Endothelial cell of umbilical vein (primary cell): ENCODE measurements around the gene ANK2. TPM values are rescaled to one million over a fixed set of nuclear protein-coding genes. Genes with fewer than 3 reads are reported as not detected.

Experiments used
- BruUV-seq: library from RNA; stranded (reverse); fragments of 400-500 nt; replicated peaks from 2 replicates; lab custom pipeline; 2021; lab: Mats Ljungman, UMichigan
- CTCF ChIA-PET: fragments of 300-600, 350-600 bp; sonication (Branson Sonifier 250); formaldehyde crosslinking; loops from one replicate; lab custom pipeline; 2021; ENCODE audit warnings: antibody characterized with exemption, inconsistent platforms; lab: Charles Lee
- POLR2A ChIA-PET: fragments of 300-600, 350-600 bp; sonication (Branson Sonifier 250); formaldehyde crosslinking; loops from one replicate; lab custom pipeline; 2021; ENCODE audit warnings: antibody characterized with exemption, inconsistent platforms; lab: Charles Lee
- DNase-seq: peaks from one replicate; pipeline ENCODE4 v3.0.0-alpha.2; 2011; ENCODE audit warnings: low read depth, low spot score
- FAIRE-seq: peaks from 2 replicates; lab custom pipeline; 2011; peaks lifted over from hg19 to GRCh38; lab: Jason Lieb, UNC
- H2AFZ ChIP-seq: 2 replicates; pipeline ENCODE4 v1.6.0; 2012; ENCODE audit warnings: low read depth, low read length, control low read depth, inconsistent platforms
- H3K27ac ChIP-seq: 2 replicates; pipeline ENCODE4 v1.5.1; 2011; ENCODE audit warnings: low read depth, mild to moderate bottlenecking, control low read depth, low read length, moderate library complexity; ENCODE audit not compliant: insufficient read depth
- H3K27me3 ChIP-seq, 2 experiments: 2 replicates each; pipeline versions ENCODE4 v1.6.0 to v1.6.1; 2011; ENCODE audit warnings: low read length in 2 of 2, mixed read lengths in 1 of 2; ENCODE audit not compliant: control insufficient read depth in 2 of 2, insufficient read depth in 2 of 2
- H3K36me3 ChIP-seq, 2 experiments: 2 replicates in 1 of 2; 3 replicates in 1 of 2; pipeline ENCODE4 v1.5.1; 2011; ENCODE audit warnings: low read length in 2 of 2, mild to moderate bottlenecking in 1 of 2, moderate library complexity in 1 of 2; ENCODE audit not compliant: control insufficient read depth in 2 of 2, insufficient read depth in 2 of 2; ENCODE audit errors: extremely low read depth in 1 of 2
- H3K4me1 ChIP-seq: 3 replicates; pipeline ENCODE4 v1.5.1; 2011; ENCODE audit warnings: mild to moderate bottlenecking, low read length; ENCODE audit not compliant: control insufficient read depth, insufficient read depth; ENCODE audit errors: extremely low read depth
- H3K4me2 ChIP-seq: 2 replicates; pipeline ENCODE4 v1.6.1; 2011; ENCODE audit warnings: low read length, control low read depth, mixed read lengths; ENCODE audit not compliant: insufficient read depth
- H3K4me3 ChIP-seq, 3 experiments: fragments of 200-600 bp in 1 of 3; sonication (generic), shearing (Covaris generic) in 1 of 3; replicated peaks in 1 of 3; 2 replicates each; pipeline ENCODE4 v1.5.1; 2011 to 2016; ENCODE audit warnings: control low read depth in 3 of 3, low read length in 3 of 3, mild to moderate bottlenecking in 2 of 3, inconsistent platforms in 1 of 3, low read depth in 1 of 3, moderate library complexity in 1 of 3; ENCODE audit not compliant: insufficient read depth in 1 of 3
- H3K79me2 ChIP-seq: 2 replicates; pipeline ENCODE4 v1.6.0; 2012; ENCODE audit warnings: low read length, inconsistent platforms; ENCODE audit not compliant: control insufficient read depth, insufficient read depth
- H3K9ac ChIP-seq: replicated peaks from 2 replicates; pipeline ENCODE3; 2011; ENCODE audit warnings: low read length, control low read depth; ENCODE audit not compliant: insufficient read depth; ENCODE audit errors: extremely low read depth
- H3K9me1 ChIP-seq: replicated peaks from 3 replicates; pipeline ENCODE4 v1.6.0; 2011; ENCODE audit warnings: mild to moderate bottlenecking, low read length; ENCODE audit not compliant: control insufficient read depth, insufficient read depth; ENCODE audit errors: extremely low read depth
- H3K9me3 ChIP-seq: replicated peaks from 2 replicates; pipeline ENCODE4 v1.5.1; 2012; ENCODE audit warnings: low read length, inconsistent platforms; ENCODE audit not compliant: control insufficient read depth, insufficient read depth
- H4K20me1 ChIP-seq: replicated peaks from 2 replicates; pipeline ENCODE3; 2011; ENCODE audit warnings: mild to moderate bottlenecking, low read length; ENCODE audit not compliant: control insufficient read depth, insufficient read depth; ENCODE audit errors: extremely low read depth
- CTCF ChIP-seq, 2 donors: IDR thresholded peaks; 1 replicate in 1 of 2; 2 replicates in 1 of 2; pipeline ENCODE4 v1.5.1; 2011; ENCODE audit warnings: low read length in 2 of 2, mild to moderate bottlenecking in 2 of 2, moderate library complexity in 2 of 2, control low read depth in 1 of 2, inconsistent platforms in 1 of 2, low read depth in 1 of 2; ENCODE audit not compliant: insufficient read depth in 1 of 2; ENCODE audit errors: extremely low read depth in 1 of 2
- EZH2 ChIP-seq: IDR thresholded peaks from 2 replicates; pipeline ENCODE4 v1.6.1; 2012; ENCODE audit warnings: borderline replicate concordance, low read depth, mild to moderate bottlenecking, moderate library complexity, low read length, inconsistent platforms; ENCODE audit not compliant: severe bottlenecking
- FOS ChIP-seq: IDR thresholded peaks from 2 replicates; pipeline ENCODE4 v1.6.1; 2011; ENCODE audit warnings: mild to moderate bottlenecking, low read length, moderate library complexity, borderline replicate concordance; ENCODE audit not compliant: insufficient read depth
- GATA2 ChIP-seq: IDR thresholded peaks from 2 replicates; pipeline ENCODE4 v1.7.0; 2011; ENCODE audit warnings: low read depth, mild to moderate bottlenecking, moderate library complexity, mixed read lengths, low read length; ENCODE audit not compliant: insufficient read length, insufficient read depth
- JUN ChIP-seq: IDR thresholded peaks from 2 replicates; pipeline ENCODE4 v1.6.1; 2011; ENCODE audit warnings: borderline replicate concordance, low read depth; ENCODE audit not compliant: insufficient read length, insufficient read depth
- MAX ChIP-seq: IDR thresholded peaks from 2 replicates; pipeline ENCODE4 v1.6.1; 2011; ENCODE audit not compliant: insufficient read depth, insufficient read length
- MYC ChIP-seq: IDR thresholded peaks from one replicate; pipeline ENCODE4 v1.6.1; 2011; ENCODE audit warnings: mild to moderate bottlenecking, low read depth, low read length
- POLR2A ChIP-seq: IDR thresholded peaks from 2 replicates; pipeline ENCODE4 v1.6.1; 2012; ENCODE audit warnings: low read depth, mild to moderate bottlenecking, control low read depth, low read length
- POLR2AphosphoS5 ChIP-seq: IDR thresholded peaks from 2 replicates; pipeline ENCODE4 v1.6.1; 2012; ENCODE audit warnings: low read depth, mild to moderate bottlenecking, control low read depth, low read length, moderate library complexity; ENCODE audit not compliant: insufficient read depth
- dilution Hi-C: fragments of 300-500 bp; cut with MboI; formaldehyde crosslinking; loops from one replicate; pipeline ENCODE4 v1.15.0; 2019; ENCODE audit warnings: low sequenced_read_pairs; ENCODE audit not compliant: extremely low pct_ligation_motif_present
- intact Hi-C: fragments of 100-400 bp; cut with micrococcal nuclease; formaldehyde crosslinking; loops from one replicate; pipeline ENCODE4 v1.10.0; 2022
- polyA plus RNA-seq, 4 experiments: library from polyadenylated mRNA; depleted of rRNA in 3 of 4; stranded (reverse) in 3 of 4; unstranded in 1 of 4; fragments of >200 nt; gene quantifications; 2 replicates each; pipeline versions ENCODE4 v1.2.1 to v1.2.3, GENCODE V29; 2011 to 2012; ENCODE audit warnings: missing spikeins in 1 of 4
- total RNA-seq: library from RNA; stranded (reverse); gene quantifications from 2 replicates; pipeline ENCODE4 v1.2.3, GENCODE V29; 2021

The ANK2 gene
- total and polyA plus RNA-seq, 2 donors (not counting 3 experiments of a cell fraction or from before 2014, with no cell fraction given), result not detected

GRCh38 chr4:113144091-113144490, 94.6 kb downstream of the ANK2 start:
- Histone ChIP-seq H2AFZ (no peak overlapping the region), H3K79me2 (no peaks in the 10 kb centered on the region), H3K9me1 (no peaks in the 10 kb centered on the region), H3K9me3 (no peaks in the 10 kb centered on the region), H3K4me1 (no peaks in the 10 kb centered on the region), H3K4me3 (no peak overlapping the region), H3K4me2 (no peak overlapping the region), H4K20me1 (no peaks in the 10 kb centered on the region), H3K27me3 (no peaks in the 10 kb centered on the region), H3K27ac (no peak overlapping the region), H3K9ac (no peak overlapping the region), H3K36me3 (no peaks in the 10 kb centered on the region)
- DNase-seq (no peak), FAIRE-seq (no peak)
- dilution Hi-C loops (no loop called here), intact Hi-C loops (no loop called here)
- BruUV-seq, result no TSS peak
- ChIA-PET POLR2A (no interaction called here), CTCF (no interaction called here)
- TF ChIP-seq MYC, result no peak
- no peak for TF ChIP-seq MAX
- TF ChIP-seq CTCF (IDR thresholded peaks at IDR 0.05; ENCODE audit: extremely low read depth in 1 of 2, insufficient read depth in 1 of 2, low read depth in 1 of 2, low read length in 2 of 2), result no peak
- TF ChIP-seq POLR2AphosphoS5, result no peak
- TF ChIP-seq JUN, result no peak
- no peak for TF ChIP-seq FOS
- no peak for TF ChIP-seq GATA2
- no peak for TF ChIP-seq POLR2A
- TF ChIP-seq EZH2, result no peak
